Vagina (tissue), 2 donors: Measurements from ENCODE around the gene AZU1. TPM values are rescaled to one million over a fixed set of nuclear protein-coding genes. Genes with fewer than 3 reads are reported as not detected.

Experiments used
- DNase-seq, 2 donors: peaks; one replicate each; pipeline ENCODE4 v3.0.0-alpha.2; 2017; ENCODE audit errors: extremely low spot score in 2 of 2
- H3K27ac ChIP-seq: fragments of 200-600 bp; sonication (generic); one replicate; pipeline ENCODE4 v1.5.1; 2019
- H3K27me3 ChIP-seq: fragments of 200-600 bp; sonication (generic); one replicate; pipeline ENCODE4 v1.5.1; 2019
- H3K36me3 ChIP-seq, 2 donors: fragments of 200-600 bp; sonication (generic); one replicate each; pipeline ENCODE4 v1.5.1; 2017 to 2019
- H3K4me1 ChIP-seq: fragments of 200-600 bp; sonication (generic); one replicate; pipeline ENCODE4 v1.5.1; 2019
- H3K4me3 ChIP-seq, 2 donors: fragments of 200-600 bp; sonication (generic); 1 replicate in 1 of 2; 2 replicates in 1 of 2; pipeline ENCODE4 v1.5.1; 2016 to 2019
- H3K9me3 ChIP-seq: fragments of 200-600 bp; sonication (generic); one replicate; pipeline ENCODE4 v1.5.1; 2019
- POLR2A ChIP-seq, 2 donors: fragments of 450-650 bp; IDR thresholded peaks; one replicate each; pipeline ENCODE4 v1.6.1; 2017; ENCODE audit warnings: antibody characterized with exemption in 2 of 2, mild to moderate bottlenecking in 2 of 2, moderate library complexity in 2 of 2
- POLR2AphosphoS5 ChIP-seq, 2 donors: sonication (generic); formaldehyde crosslinking; IDR thresholded peaks; one replicate each; pipeline ENCODE4 v1.9.0; 2017; ENCODE audit warnings: antibody characterized with exemption in 2 of 2, mild to moderate bottlenecking in 2 of 2, low read depth in 1 of 2; ENCODE audit not compliant: insufficient read depth in 1 of 2
- intact Hi-C: fragments of 100-400 bp; cut with DNase I; formaldehyde crosslinking; loops from one replicate; pipeline ENCODE4 v1.15.1; 2023
- total RNA-seq: library from RNA; depleted of rRNA; stranded (reverse); fragments of >200 nt; gene quantifications from one replicate; pipeline ENCODE4 v1.2.3, GENCODE V29; 2016
- TF ChIP-seq, protein P1 (sequence below), 3 experiments: fragments of 450-650 bp in 2 of 3; fragments of 200-600 bp in 1 of 3; sonication (generic) in 1 of 3; IDR thresholded peaks; one replicate each; pipeline ENCODE4 v1.5.1; 2017 to 2019; ENCODE audit warnings: antibody characterized with exemption in 3 of 3, mild to moderate bottlenecking in 2 of 3, moderate library complexity in 2 of 3

Gene AZU1
- total RNA-seq, 1 donor from 2014 or later = not detected

DNA sequence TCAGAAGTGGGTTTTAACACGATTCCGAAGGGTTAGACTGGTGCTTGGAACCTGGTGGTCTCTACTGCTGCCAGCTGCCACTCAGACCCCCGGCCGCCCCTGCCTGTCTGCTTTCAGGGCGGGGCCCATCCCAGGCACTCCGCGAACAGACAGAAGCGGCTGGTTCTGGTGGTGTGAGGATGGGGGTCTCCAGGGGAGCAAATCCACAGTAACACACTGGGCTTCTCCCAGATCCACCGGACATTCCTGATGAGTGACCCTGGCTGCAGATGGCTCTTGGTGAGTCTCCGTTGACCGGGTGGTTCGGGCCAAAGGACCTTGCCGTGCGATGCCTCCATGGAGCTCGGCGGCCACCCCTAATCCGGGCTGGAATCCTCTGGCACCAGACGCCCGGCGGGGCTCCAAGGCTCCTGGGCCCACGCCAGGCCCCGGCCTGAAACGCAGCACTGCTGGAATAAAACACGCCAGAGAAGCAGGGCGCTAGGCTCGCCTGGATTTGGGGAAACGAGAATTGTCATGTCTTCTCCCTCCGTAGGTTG, 32.5 kb upstream of the AZU1 start:
- Histone ChIP-seq H3K4me1 (peaks cover 35% of the 10 kb centered on the region), H3K27ac (peak overlapping the region; percentile 93), H3K9me3 (no peaks in the 10 kb centered on the region), H3K27me3 (no peaks in the 10 kb centered on the region), H3K4me3 (no peak overlapping the region), H3K36me3 (no peaks in the 10 kb centered on the region)
- TF ChIP-seq POLR2AphosphoS5 (IDR thresholded peaks at IDR 0.05; ENCODE audit: insufficient read depth in 1 of 2, low read depth in 1 of 2) (no peak), POLR2A (IDR thresholded peaks at IDR 0.05) (no peak)
- TF ChIP-seq, protein P1, sequence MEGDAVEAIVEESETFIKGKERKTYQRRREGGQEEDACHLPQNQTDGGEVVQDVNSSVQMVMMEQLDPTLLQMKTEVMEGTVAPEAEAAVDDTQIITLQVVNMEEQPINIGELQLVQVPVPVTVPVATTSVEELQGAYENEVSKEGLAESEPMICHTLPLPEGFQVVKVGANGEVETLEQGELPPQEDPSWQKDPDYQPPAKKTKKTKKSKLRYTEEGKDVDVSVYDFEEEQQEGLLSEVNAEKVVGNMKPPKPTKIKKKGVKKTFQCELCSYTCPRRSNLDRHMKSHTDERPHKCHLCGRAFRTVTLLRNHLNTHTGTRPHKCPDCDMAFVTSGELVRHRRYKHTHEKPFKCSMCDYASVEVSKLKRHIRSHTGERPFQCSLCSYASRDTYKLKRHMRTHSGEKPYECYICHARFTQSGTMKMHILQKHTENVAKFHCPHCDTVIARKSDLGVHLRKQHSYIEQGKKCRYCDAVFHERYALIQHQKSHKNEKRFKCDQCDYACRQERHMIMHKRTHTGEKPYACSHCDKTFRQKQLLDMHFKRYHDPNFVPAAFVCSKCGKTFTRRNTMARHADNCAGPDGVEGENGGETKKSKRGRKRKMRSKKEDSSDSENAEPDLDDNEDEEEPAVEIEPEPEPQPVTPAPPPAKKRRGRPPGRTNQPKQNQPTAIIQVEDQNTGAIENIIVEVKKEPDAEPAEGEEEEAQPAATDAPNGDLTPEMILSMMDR (IDR thresholded peaks at IDR 0.05) = no peak
- DNase-seq = no peak
- intact Hi-C loops = no loop called here

DNA sequence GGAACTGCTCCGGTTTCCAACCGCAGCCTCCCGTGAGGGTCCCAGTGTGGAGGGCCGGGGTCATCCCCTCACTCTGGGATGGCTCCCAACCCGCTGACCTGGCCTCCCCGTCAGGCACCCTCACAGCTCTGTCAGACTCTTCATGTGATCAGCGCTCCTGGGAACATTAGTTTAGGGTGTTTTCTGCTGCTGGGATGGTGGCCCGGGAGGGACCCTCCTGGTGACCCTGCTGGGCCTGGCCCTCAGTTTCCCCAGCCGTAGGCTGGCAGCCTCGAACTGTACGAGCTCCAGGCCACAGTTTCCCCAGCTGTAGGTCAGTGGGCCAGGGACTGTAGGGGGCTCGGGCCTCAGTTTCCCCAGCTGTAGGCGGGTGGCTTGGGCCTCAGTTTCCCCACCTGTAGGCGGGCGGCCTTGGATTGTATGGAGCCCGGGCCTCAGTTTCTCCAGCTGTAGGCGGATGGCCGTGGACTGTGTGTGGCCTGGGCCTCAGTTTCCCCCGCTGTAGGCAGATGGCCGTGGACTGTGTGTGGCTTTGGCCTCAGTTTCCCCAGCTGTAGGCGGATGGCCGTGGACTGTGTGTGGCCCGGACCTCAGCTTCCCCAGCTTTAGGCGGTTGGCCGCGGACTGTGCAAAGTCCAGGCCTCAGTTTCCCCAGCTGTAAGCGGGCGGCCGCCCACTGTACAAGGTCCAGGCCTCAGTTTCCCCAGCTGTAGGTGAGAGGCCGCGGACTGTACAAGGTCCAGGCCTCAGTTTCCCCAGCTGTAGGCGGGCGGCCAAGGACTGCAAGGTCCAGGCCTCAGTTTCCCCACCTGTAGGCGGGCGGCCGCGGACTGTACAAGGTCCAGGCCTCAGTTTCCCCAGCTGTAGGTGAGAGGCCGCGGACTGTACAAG, 31.7 kb upstream of the AZU1 start:
- no peak for TF ChIP-seq POLR2A (IDR thresholded peaks at IDR 0.05)
- no peak for TF ChIP-seq POLR2AphosphoS5 (IDR thresholded peaks at IDR 0.05; ENCODE audit: insufficient read depth in 1 of 2, low read depth in 1 of 2)
- TF ChIP-seq, protein P1 (IDR thresholded peaks at IDR 0.05) = no peak
- peaks cover 43% of the 10 kb centered on the region for H3K4me1 ChIP-seq
- no peaks in the 10 kb centered on the region for H3K27me3 ChIP-seq
- intact Hi-C loops = no loop called here
- DNase-seq = no peak
- H3K9me3 ChIP-seq = no peaks in the 10 kb centered on the region
- no peaks in the 10 kb centered on the region for H3K36me3 ChIP-seq
- H3K27ac ChIP-seq = peak overlapping the region; percentile 93
- H3K4me3 ChIP-seq = peak overlapping the region; percentile 59 to 94

DNA sequence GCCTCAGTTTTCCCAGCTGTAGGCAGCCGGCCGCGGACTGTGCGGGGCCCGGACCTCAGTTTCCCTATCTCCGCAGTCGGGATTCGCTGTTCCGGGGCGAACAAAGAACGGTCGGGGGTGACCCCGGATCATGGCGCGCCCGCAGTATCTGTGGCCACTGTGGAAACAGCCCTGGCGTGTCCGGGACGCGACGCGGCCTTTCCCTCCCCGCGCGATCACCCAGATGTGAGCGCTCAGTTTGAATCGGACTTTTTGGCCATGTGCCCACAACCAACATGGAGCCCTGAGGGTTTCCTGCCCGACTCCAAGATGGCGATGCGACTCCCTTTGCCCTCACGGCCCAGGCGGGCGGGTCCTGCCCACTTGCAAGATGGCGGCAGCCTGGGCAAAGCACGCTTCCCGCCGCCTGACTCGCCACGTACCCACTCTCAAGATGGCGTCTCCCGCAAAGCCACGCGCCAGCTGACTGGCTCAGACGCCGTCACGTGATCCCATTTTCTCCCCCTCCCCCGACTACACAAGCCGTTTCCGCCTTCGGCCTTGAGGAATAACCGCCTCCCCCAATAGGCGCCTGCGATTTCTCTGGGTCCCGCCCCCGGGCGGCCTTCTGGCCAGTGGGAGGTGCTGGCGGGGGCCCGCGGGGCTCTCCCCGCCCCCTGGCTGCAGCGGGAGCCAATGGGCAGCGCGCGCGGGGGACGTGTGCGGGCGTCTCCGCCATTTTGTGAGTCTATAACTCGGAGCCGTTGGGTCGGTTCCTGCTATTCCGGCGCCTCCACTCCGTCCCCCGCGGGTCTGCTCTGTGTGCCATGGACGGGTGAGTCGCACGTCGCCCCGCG, 30.7 kb upstream of the AZU1 start, which contains the start of gene PTBP1:
PTBP1 (plus strand) TSS at position 761 of the 836 bp plus-strand sequence; CDS start at position 807, 46 bp downstream.
- peak within 1 kb of the TSS; percentile 97 for H3K27ac ChIP-seq
- H3K36me3 ChIP-seq = no peaks in the 10 kb centered on the region
- H3K27me3 ChIP-seq = no peaks in the 10 kb centered on the region
- TF ChIP-seq POLR2A (IDR thresholded peaks at IDR 0.05) (peak in 1 of 2 donors; percentile 62), POLR2AphosphoS5 (IDR thresholded peaks at IDR 0.05; ENCODE audit: insufficient read depth in 1 of 2, low read depth in 1 of 2) (peak; percentile 89 to 97)
- TF ChIP-seq, protein P1 (IDR thresholded peaks at IDR 0.05) = no peak
- intact Hi-C loops = no loop called here
- no peaks in the 10 kb centered on the region for H3K9me3 ChIP-seq
- H3K4me1 ChIP-seq = peaks cover 52% of the 10 kb centered on the region
- peak within 1 kb of the TSS; percentile 85 to 94 for H3K4me3 ChIP-seq
- DNase-seq = peak; percentile 99 to 100

DNA sequence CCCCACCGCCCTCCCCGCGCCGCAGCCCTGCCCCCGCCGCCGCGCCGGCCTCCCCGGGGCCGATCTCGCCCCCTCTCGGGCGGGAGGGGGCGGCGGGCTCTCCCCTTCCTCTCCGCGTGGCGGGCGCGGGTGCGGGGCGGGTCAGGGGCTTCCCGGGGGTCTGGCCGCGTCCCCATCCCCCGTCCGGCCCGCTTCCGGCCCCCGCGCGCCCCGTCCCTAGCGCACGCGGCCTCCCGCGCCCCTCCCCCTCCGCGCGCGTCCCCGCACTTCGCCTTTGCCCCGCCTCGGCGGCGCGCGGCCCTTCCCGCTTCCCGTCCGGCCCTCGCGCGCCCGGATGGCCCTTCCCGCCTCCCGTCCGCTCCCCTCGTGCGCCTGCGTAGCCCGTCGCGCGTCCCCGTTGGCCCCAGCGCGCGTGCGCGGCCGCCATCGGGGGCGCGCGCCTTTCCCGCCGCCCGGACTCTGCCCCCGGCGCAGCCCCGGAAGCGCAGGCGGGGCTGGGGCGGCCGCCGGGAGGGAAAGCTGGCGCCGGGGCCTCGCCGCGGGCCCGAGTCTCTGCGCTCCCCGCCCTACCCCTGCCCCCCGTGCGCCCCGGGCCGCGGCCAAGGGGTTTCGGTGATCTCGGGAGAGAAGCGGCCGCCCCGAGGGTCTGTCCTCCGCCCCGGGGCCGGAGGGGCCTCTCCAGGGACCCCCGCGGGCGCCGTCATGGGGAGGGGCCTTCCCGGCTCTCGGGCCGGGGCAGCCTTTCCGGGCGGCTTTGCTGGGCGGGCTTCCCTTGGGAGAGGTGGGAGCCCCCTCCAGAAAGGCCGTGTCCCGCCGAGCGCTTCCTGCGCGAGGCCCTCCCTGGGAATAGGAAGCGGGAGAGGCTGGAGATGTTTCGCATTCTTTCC, 29.9 kb upstream of the AZU1 start:
- no peak for DNase-seq

More for the DNA sequence above, 29.9 kb upstream of the AZU1 start:
- intact Hi-C loops = no loop called here
- TF ChIP-seq, protein P1 (IDR thresholded peaks at IDR 0.05) = no peak
- TF ChIP-seq POLR2A (IDR thresholded peaks at IDR 0.05) (no peak), POLR2AphosphoS5 (IDR thresholded peaks at IDR 0.05; ENCODE audit: insufficient read depth in 1 of 2, low read depth in 1 of 2) (no peak)
- Histone ChIP-seq H3K9me3 (no peaks in the 10 kb centered on the region), H3K27me3 (no peaks in the 10 kb centered on the region), H3K4me3 (peak overlapping the region; percentile 85 to 94), H3K36me3 (no peaks in the 10 kb centered on the region), H3K27ac (peak overlapping the region; percentile 97), H3K4me1 (peaks cover 58% of the 10 kb centered on the region)
